NCI-H345 treated with DMSO at 0.1 percent for 48 hours (cell line): Measurements from ENCODE around the gene PHKG2.

ENCODE experiments used
- DNase-seq: peaks from one replicate; lab custom pipeline; 2025; ENCODE audit not compliant: unreplicated experiment; lab: John Stamatoyannopoulos, UW

Gene PHKG2

GRCh38 chr16:30725418-30725792, 22.8 kb upstream of the PHKG2 start:
- no peak for DNase-seq

DNA sequence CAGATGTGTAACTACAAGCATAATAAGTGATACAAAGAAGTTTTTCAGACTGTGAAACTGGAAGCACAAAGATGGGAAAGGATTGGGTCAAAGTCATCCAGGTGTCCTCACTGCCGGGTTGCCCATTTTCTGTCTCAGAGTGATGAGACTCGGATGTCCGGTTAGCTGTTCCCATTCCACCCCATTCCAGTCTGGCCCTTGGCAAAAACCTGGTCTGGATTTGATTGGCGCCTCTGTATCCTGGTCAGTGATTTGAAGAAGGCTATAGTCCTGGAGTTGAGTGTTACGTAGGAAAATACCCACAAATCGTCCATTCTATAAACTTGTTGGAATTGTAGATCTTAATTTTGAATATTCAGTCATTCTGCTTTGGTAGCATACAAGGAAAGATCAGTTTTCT, 19.9 kb upstream of the PHKG2 start:
- DNase-seq = no peak

DNA sequence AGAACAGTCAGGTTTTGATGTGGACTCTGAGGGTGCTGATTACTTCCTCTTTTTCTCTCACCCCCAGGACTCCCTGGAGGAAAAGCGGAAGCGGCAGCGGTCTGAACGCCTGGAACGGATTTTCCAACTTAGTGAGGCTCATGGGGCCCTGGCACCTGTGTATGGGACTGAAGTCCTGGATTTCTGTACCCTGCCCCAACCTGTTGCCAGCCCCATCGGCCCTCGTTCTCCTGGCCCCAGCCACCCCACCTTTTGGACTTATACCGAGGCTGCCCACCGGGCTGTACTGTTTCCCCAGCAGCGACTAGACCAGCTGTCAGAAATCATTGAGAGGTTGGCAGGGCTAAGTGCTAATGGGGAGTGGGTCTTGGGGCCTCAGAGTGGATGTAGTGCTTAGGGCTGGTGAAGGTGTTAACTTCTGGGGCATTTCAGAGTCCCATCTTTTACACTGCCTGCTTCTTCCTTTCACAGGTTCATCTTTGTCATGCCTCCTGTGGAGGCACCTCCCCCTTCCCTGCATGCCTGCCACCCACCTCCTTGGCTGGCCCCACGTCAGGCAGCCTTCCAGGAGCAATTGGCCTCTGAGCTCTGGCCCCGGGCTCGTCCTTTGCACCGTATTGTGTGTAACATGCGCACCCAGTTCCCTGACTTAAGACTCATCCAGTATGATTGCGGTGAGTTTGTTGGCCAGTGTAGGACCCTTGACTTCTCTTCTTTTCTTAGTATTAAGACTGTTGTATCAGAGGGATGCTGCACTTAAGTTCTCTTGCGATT, 19.1 kb upstream of the PHKG2 start:
- no peak for DNase-seq

GRCh38 chr16:30731411-30731810, 16.8 kb upstream of the PHKG2 start:
- DNase-seq = no peak

DNA sequence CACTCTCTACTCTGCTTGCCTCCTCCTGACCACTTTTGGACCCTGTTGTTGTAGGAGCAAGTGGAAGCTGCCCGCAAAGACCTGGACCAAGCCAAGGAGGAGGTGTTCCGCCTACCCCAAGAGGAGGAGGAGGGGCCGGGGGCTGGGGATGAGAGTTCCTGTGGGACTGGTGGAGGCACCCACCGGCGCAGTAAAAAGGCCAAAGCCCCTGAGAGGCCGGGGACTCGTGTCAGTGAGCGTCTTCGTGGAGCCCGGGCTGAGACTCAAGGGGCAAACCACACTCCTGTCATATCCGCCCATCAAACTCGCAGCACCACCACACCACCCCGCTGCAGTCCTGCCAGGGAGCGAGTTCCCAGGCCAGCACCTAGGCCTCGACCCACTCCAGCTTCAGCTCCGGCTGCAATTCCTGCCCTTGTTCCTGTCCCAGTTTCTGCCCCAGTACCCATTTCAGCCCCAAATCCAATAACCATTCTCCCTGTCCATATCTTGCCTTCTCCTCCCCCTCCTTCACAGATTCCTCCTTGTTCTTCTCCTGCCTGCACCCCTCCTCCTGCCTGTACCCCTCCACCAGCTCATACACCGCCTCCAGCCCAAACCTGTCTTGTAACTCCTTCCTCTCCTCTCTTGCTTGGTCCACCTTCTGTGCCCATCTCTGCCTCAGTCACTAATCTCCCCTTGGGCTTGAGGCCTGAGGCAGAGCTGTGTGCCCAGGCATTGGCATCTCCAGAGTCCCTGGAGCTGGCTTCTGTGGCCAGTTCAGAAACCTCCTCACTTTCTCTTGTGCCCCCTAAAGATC, 11.0 kb upstream of the PHKG2 start:
- no peak for DNase-seq

DNA sequence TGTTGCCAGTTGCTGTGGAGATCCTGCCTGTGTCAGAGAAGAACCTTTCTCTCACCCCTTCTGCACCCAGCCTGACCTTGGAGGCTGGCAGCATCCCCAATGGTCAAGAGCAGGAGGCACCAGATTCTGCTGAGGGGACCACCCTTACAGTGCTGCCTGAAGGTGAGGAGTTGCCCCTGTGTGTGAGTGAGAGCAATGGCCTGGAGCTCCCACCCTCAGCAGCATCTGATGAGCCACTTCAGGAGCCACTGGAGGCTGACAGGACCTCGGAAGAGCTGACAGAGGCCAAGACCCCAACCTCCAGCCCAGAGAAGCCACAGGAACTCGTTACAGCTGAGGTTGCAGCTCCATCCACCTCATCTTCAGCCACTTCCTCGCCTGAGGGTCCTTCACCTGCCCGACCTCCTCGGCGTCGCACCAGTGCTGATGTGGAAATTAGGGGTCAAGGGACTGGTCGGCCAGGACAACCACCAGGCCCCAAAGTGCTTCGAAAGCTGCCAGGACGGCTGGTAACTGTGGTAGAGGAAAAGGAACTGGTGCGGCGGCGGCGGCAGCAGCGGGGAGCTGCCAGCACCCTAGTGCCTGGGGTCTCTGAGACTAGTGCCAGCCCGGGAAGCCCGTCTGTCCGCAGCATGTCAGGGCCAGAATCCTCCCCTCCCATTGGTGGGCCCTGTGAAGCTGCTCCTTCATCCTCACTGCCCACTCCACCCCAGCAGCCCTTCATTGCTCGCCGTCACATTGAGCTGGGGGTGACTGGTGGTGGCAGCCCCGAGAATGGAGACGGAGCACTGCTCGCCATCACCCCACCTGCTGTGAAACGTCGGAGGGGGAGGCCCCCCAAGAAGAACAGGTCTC, 10.2 kb upstream of the PHKG2 start:
- no peak for DNase-seq

- DNase-seq = no peak
Measured at GRCh38 chr16:30738984-30739951, 9.0 kb upstream of the PHKG2 start.

DNA sequence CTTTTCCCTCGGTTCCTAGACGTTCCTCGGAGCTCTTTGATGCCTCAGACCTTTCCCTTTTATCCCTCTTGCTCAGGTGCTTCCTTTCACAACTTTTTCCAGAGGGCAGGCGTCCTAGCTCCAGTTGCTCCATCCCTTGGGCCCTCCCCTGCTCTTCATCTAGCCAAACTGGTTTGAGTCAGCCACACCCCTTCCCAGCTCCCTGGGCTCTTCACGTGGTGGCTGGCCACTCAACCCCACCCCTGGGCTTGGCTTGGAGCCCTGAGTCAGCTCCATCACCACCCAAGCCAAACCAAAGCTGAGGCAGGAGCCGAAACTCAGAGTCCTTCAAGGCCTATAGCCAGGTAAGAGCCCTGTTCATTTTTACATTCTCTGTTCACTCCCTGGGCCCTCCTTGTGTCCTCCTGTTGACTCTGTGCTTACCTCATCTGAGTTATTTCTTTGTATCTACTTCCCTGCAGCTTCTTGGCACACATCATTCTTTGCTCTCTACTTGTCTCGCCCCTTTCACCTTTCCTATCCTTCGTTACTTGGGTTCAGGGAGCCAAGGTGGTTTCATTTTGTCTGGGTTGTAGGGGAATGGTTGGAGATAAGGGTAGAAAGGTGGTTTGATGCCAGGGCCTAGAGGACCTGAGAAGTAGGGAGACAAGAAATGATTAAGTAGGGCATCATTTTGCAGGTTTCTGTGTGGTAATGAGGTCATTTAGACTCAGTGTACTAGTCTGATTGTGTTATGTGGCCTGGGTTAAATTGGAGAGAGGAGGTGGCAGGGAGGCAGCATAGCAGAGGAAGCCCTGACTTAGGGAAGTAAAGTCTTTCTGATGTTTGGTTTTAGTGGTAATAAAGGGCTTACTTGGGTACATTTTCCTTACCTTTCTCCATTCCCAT, 7.6 kb upstream of the PHKG2 start:
- peak; percentile 19 for DNase-seq

DNA sequence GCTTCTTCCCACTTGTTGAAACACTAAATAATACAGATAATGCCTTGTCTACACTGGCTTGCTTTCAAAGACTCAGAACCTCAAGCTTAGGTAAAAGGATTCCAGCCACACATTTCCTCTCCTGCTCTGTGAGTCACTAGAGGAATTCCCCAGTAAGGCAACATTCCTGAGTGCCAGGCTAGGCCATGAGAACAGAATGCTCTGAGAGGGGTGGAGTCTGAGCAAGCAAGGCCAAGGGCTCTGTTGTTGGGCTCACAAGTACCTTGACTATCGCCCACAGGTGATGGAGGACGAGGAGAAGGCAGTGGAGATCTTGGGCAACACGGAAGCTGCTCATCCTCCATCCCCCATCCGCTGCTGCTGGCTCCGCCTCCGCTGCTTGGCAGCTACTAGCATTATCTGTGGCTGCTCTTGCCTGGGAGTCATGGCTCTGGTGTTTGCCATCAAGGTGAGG, 6.7 kb upstream of the PHKG2 start:
- DNase-seq = no peak

- DNase-seq = no peak
Measured at GRCh38 chr16:30743716-30744115, 4.5 kb upstream of the PHKG2 start.

DNA sequence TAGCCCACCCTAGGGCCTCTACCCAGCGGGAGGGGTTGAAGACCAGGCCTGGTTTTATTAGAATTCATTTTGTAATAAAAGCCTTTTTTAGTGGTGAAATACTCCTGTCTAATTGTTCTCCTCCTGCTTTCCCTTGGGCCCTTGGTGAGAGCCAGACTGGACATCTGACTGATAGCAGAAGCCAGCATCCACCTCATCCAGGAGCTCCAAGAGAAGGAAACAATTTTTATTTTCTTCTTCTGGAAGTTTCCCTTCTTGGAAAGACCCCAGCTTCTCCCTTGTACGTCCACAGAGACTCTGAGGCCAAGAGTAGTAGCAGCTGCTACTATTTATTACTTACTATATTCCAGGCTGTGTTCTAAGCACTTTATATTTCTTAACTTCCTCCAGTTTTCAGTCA, 4.0 kb upstream of the PHKG2 start:
- DNase-seq = no peak

- DNase-seq = no peak
Measured at GRCh38 chr16:30745082-30745481, 3.1 kb upstream of the PHKG2 start.

DNA sequence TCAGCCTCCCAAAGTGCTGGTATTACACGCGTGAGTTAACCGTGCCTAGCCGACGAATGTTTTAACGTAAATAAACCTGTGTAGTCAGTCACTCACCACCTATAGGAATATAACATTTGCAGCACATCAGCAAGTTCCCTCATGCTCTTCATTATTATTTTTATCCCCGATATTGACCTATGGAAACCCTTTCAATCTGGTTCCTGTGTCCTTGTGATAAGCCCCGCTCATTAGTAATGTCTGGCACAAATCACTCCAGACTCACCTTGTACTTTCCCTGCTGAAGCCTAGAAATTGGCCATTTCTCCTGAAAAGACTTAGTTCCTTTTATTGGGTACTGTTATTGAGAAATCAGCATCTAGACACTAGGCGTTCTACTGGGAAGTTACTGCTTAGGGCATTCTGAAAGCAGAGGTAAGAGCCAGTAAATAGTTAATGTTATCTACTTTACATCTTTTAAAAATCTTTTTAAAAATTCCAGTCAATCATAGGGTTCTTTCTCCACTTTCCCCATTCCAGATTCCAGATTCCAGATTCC, 1.5 kb upstream of the PHKG2 start:
- no peak for DNase-seq

DNA sequence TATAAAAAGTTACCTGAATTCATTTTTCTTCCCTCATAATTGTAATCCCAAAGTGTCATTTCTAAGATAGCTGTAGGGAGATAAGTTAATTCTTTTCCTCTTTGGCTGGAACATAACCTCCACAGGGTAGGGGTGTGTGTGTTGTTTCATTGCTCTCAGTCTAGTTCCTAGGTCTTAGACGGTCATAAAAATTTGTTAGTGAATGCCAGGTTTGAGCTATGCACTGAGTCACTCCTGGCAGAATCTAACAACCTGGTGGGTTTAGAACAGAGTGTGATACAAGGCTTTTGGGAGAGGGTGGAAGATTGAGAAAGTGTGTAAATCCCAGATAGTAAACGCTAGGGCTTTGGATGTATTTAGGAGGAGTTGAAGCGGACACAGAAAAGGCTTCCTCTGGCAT, 894 bp upstream of the PHKG2 start:
- DNase-seq = no peak

- no peak for DNase-seq
Measured at GRCh38 chr16:30748634-30749445, 615 bp downstream of the PHKG2 start.

DNA sequence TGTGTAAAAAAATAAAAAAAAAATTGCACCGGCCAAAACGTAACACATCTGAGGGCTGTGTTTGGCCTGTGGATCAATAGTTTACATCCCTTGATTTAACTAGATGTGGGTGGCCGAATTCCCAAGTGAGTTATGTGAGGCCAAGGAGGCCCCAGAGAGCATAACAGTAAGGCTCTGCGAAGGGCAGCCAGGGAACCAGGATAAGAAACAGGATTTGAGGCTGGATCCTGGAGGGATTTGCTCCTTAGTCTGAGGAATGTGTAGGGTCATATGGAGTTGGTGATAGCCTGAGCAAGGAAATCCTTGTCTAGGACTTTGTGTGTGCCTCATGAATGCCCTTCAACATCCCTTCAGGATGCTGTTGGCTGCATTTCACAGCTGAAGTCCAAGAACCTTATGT, 2.0 kb downstream of the PHKG2 start:
- no peak for DNase-seq

- DNase-seq = no peak
Measured at GRCh38 chr16:30750876-30751465, 2.7 kb downstream of the PHKG2 start.

GRCh38 chr16:30753596-30753995, 5.4 kb downstream of the PHKG2 start:
- DNase-seq = no peak
